HepG2 (cell line): Measurements from ENCODE around the gene DPEP3. TPM values are rescaled to one million over a fixed set of nuclear protein-coding genes. Genes with fewer than 3 reads are reported as not detected.

Experiments used
- AHR ChIP-seq: IDR thresholded peaks from 2 replicates; pipeline ENCODE4 v1.6.1; 2018; ENCODE audit warnings: missing genetic modification reagents, missing compliant biosample characterization
- BCLAF1 ChIP-seq: fragments of 450-650 bp; IDR thresholded peaks from 2 replicates; pipeline ENCODE4 v1.6.1; 2017; ENCODE audit warnings: mild to moderate bottlenecking
- CBX2 ChIP-seq, 2 experiments: fragments of 200-600 bp in 1 of 2; sonication (generic); formaldehyde crosslinking in 1 of 2; IDR thresholded peaks; 2 replicates each; pipeline versions ENCODE4 v1.7.0 to v1.8.1; 2018 to 2022; ENCODE audit warnings: low read depth in 2 of 2, low read length in 1 of 2, mild to moderate bottlenecking in 1 of 2, missing genetic modification reagents in 1 of 2
- CTCF ChIP-seq: sonication (generic); formaldehyde crosslinking; IDR thresholded peaks from 2 replicates; pipeline ENCODE4 v1.5.0; 2020; ENCODE audit warnings: mild to moderate bottlenecking, missing genetic modification reagents, moderate library complexity
- DZIP1 ChIP-seq: sonication (generic); formaldehyde crosslinking; IDR thresholded peaks from 2 replicates; pipeline ENCODE4 v1.5.0; 2020; ENCODE audit warnings: mild to moderate bottlenecking, missing genetic modification reagents
- EED ChIP-seq: sonication (generic); formaldehyde crosslinking; IDR thresholded peaks from 2 replicates; pipeline ENCODE4 v1.5.0; 2020; ENCODE audit warnings: mild to moderate bottlenecking, missing genetic modification reagents
- FOXK2 ChIP-seq: fragments of 450-650 bp; IDR thresholded peaks from 2 replicates; pipeline ENCODE4 v1.6.1; 2016
- HCFC1 ChIP-seq: fragments of 150-350 bp; IDR thresholded peaks from 2 replicates; pipeline ENCODE4 v1.6.1; 2014; ENCODE audit warnings: low read depth, low read length
- LBX2 ChIP-seq: sonication (generic); formaldehyde crosslinking; IDR thresholded peaks from 2 replicates; pipeline ENCODE4 v1.5.0; 2020; ENCODE audit warnings: missing genetic modification reagents, mild to moderate bottlenecking, borderline replicate concordance
- PAX8 ChIP-seq: sonication (generic); formaldehyde crosslinking; IDR thresholded peaks from 2 replicates; pipeline ENCODE4 v1.8.0; 2022; ENCODE audit warnings: mild to moderate bottlenecking, missing genetic modification reagents, borderline replicate concordance
- POGK ChIP-seq: sonication (generic); formaldehyde crosslinking; conservative IDR thresholded peaks from 2 replicates; pipeline ENCODE4 v1.8.0; 2022; ENCODE audit warnings: mild to moderate bottlenecking, moderate library complexity, missing genetic modification reagents
- ZC3H4 ChIP-seq: sonication (generic); formaldehyde crosslinking; IDR thresholded peaks from 2 replicates; pipeline ENCODE4 v1.4.0; 2020; ENCODE audit warnings: missing genetic modification reagents, borderline replicate concordance
- ZFP36L2 ChIP-seq: sonication (generic); formaldehyde crosslinking; IDR thresholded peaks from 2 replicates; pipeline ENCODE4 v1.4.0; 2020; ENCODE audit warnings: missing genetic modification reagents
- ZNF234 ChIP-seq: sonication (generic); formaldehyde crosslinking; conservative IDR thresholded peaks from 2 replicates; pipeline ENCODE4 v1.5.1; 2020; ENCODE audit warnings: mild to moderate bottlenecking, missing genetic modification reagents
- ZNF317 ChIP-seq: sonication (generic); formaldehyde crosslinking; IDR thresholded peaks from 2 replicates; pipeline ENCODE4 v1.5.0; 2020; ENCODE audit warnings: mild to moderate bottlenecking, missing genetic modification reagents
- ZNF335 ChIP-seq: sonication (generic); formaldehyde crosslinking; IDR thresholded peaks from 2 replicates; pipeline ENCODE4 v1.4.0; 2020; ENCODE audit warnings: missing genetic modification reagents
- ZNF343 ChIP-seq: sonication (generic); formaldehyde crosslinking; IDR thresholded peaks from 2 replicates; pipeline ENCODE4 v1.4.0; 2020; ENCODE audit warnings: mild to moderate bottlenecking, missing genetic modification reagents
- ZNF564 ChIP-seq: sonication (generic); formaldehyde crosslinking; IDR thresholded peaks from 2 replicates; pipeline ENCODE4 v1.8.1; 2023; ENCODE audit warnings: mild to moderate bottlenecking, missing genetic modification reagents
- ZNF720 ChIP-seq: sonication (generic); formaldehyde crosslinking; IDR thresholded peaks from 2 replicates; pipeline ENCODE4 v1.4.0; 2020; ENCODE audit warnings: missing genetic modification reagents
- polyA plus RNA-seq, 8 experiments: library from polyadenylated mRNA; depleted of rRNA in 3 of 8; stranded (reverse) in 7 of 8; unstranded in 1 of 8; fragments of >200 nt; fragmentation: Illumina TruSeq in 4 of 8; extraction: Trizol in 4 of 8; gene quantifications; 2 replicates each; pipeline versions ENCODE4 v1.2.1 to v1.2.3, GENCODE V29; 2011 to 2016; ENCODE audit warnings: low read depth in 4 of 8, missing spikeins in 1 of 8, mixed read lengths in 1 of 8; ENCODE audit not compliant: insufficient read depth in 1 of 8
- total RNA-seq, 5 experiments: library from RNA; depleted of rRNA; stranded (reverse); fragments of >200 nt; fragmentation: Illumina TruSeq; extraction: Trizol; gene quantifications; 2 replicates each; pipeline ENCODE4 v1.2.3, GENCODE V29; 2016; ENCODE audit warnings: low read depth in 1 of 5

The DPEP3 gene
- total and polyA plus RNA-seq, 2 of the 13 experiments (the other 11 are each of a cell fraction or from before 2014, with no cell fraction given), result not detected

- no peak for TF ChIP-seq EED (CRISPR knock-in tag)
- no peak for TF ChIP-seq ZNF720
- no peak for TF ChIP-seq ZNF343 (CRISPR knock-in tag)
- TF ChIP-seq CTCF (CRISPR knock-in tag), result no peak
- 0 out of 2 replicates have a peak, but pooled peaks have one; percentile 17 for TF ChIP-seq ZNF564
- TF ChIP-seq POGK (CRISPR knock-in tag), result no peak
- TF ChIP-seq PAX8 (CRISPR knock-in tag), result no peak; the same call in 1 of the 2 replicates
- no peak for TF ChIP-seq HCFC1
- no peak for TF ChIP-seq ZFP36L2 (CRISPR knock-in tag)
- TF ChIP-seq FOXK2, result no peak
- TF ChIP-seq ZC3H4 (CRISPR knock-in tag), result no peak; the same call in 1 of the 2 replicates
- no peak for TF ChIP-seq LBX2
- TF ChIP-seq CBX2 (IDR thresholded peaks at IDR 0.05; ENCODE audit: low read depth, low read length), result no peak
- TF ChIP-seq CBX2 (CRISPR knock-in tag; IDR thresholded peaks at IDR 0.05; ENCODE audit: low read depth), result no peak
- TF ChIP-seq ZNF234 (CRISPR knock-in tag), result no peak
- no peak for TF ChIP-seq AHR (CRISPR knock-in tag)
- TF ChIP-seq DZIP1, result no peak
- TF ChIP-seq BCLAF1, result no peak
- no peak for TF ChIP-seq ZNF317 (CRISPR knock-in tag)
- TF ChIP-seq ZNF335 (CRISPR knock-in tag), result peak; percentile 57; the same call in 1 of the 2 replicates
Observed at GRCh38 chr16:67966549-67967182, 13.6 kb downstream of the DPEP3 start (continued).
